WERI-Rb-1 (cell line): Measurements from ENCODE around the gene KSR1.

Experiments
- DNase-seq: peaks from one replicate; pipeline ENCODE4 v3.0.0-alpha.2; 2020
- H3K27ac ChIP-seq: fragments of 250-450 bp; sonication (Bioruptor Pico); 2 replicates; pipeline ENCODE4 v1.5.1; 2020; ENCODE audit warnings: mild to moderate bottlenecking, moderate library complexity
- H3K27me3 ChIP-seq: fragments of 250-450 bp; sonication (Bioruptor Pico); 2 replicates; pipeline ENCODE4 v1.5.1; 2021; ENCODE audit warnings: mild to moderate bottlenecking, low read depth, moderate library complexity; ENCODE audit not compliant: insufficient read depth, severe bottlenecking
- H3K36me3 ChIP-seq: fragments of 250-450 bp; sonication (Bioruptor Pico); 2 replicates; pipeline ENCODE4 v1.5.1; 2020; ENCODE audit warnings: mild to moderate bottlenecking, moderate library complexity
- H3K4me3 ChIP-seq: 2 replicates; pipeline ENCODE4 v1.5.1; 2011; ENCODE audit warnings: low read depth, mild to moderate bottlenecking, control low read depth, low read length
- H3K9me3 ChIP-seq: fragments of 250-450 bp; sonication (Bioruptor Pico); 2 replicates; pipeline ENCODE4 v1.5.1; 2021; ENCODE audit warnings: mild to moderate bottlenecking, moderate library complexity; ENCODE audit not compliant: severe bottlenecking
- TF ChIP-seq, protein P1 (sequence below): IDR thresholded peaks from 2 replicates; pipeline ENCODE4 v1.5.1; 2011; ENCODE audit warnings: low read depth, mild to moderate bottlenecking, control low read depth, inconsistent platforms, low read length

Gene KSR1

DNA sequence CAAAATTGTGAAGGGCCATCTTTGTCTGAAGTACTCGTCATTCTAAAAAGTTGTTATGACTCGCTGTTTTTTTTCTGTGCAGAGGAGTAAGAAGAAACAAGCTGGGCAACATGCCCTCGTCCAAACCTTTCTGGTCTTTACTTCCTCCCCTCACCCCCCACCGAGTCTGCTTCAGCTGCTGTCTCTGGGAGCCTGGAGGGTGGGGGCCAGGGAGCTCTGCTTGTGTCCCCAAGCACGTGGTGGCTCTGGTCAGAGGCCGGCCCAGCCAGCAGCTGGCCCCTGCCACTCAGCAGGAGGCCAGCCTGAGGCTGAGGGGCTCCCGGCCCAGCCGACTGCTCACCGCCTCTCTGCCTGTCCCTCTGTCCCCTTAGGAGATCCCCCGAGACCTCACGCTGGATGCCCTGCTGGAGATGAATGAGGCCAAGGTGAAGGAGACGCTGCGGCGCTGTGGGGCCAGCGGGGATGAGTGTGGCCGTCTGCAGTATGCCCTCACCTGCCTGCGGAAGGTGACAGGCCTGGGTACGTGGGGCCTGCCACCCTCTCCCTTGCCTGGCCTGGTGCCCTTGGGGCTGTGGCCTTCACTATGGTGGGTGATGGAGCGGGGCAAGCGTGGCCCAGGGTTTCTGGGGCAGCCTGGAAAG is 121.0 kb downstream of the KSR1 start:
- Histone ChIP-seq H3K27me3 (no peaks in the 10 kb centered on the region), H3K36me3 (peaks cover 12% of the 10 kb centered on the region), H3K27ac (peak overlapping the region; percentile 93), H3K9me3 (no peaks in the 10 kb centered on the region), H3K4me3 (no peak overlapping the region)
- peak; percentile 76 for DNase-seq
- TF ChIP-seq, protein P1, sequence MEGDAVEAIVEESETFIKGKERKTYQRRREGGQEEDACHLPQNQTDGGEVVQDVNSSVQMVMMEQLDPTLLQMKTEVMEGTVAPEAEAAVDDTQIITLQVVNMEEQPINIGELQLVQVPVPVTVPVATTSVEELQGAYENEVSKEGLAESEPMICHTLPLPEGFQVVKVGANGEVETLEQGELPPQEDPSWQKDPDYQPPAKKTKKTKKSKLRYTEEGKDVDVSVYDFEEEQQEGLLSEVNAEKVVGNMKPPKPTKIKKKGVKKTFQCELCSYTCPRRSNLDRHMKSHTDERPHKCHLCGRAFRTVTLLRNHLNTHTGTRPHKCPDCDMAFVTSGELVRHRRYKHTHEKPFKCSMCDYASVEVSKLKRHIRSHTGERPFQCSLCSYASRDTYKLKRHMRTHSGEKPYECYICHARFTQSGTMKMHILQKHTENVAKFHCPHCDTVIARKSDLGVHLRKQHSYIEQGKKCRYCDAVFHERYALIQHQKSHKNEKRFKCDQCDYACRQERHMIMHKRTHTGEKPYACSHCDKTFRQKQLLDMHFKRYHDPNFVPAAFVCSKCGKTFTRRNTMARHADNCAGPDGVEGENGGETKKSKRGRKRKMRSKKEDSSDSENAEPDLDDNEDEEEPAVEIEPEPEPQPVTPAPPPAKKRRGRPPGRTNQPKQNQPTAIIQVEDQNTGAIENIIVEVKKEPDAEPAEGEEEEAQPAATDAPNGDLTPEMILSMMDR = no peak

DNA sequence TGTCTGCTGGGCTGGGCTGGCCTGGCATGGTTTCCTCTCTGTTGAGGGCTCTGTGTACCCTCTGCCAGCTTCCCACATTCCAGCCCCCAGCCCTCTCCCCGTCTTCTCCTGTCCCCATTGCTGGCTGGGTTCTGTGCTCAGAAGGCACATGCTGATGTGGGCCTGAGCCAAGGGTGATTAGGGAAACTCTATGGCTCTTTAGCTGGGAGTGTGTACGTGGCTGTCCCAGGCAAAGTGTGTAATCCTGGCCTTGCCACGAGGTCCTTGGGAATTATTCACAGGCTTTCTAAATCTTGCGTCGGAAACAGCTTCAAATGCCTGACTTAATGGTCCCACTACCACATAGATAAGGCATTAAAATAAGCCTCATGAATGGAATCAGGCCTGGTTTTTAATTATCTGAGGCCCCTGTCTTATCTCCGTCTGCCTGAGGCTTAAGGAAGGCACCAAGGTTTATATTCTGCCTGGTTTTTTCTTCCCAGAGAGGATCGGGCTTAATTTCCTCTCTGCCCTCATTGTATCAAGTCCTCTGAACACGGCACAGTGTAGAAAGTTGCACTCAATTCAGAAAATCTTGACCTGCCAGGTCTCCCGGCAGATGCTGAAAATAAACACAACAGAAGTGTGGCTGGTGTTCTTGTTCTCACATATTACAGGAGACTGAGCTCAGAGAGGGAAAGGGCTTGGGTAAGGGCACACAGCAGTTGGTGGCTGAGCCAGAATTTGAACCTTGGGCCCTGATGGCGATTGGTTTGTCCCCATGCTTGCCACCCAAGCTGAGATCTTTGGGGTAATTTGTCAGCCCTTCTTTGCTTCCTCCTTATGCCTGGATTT is 121.9 kb downstream of the KSR1 start:
- H3K27me3 ChIP-seq = no peaks in the 10 kb centered on the region
- H3K4me3 ChIP-seq = no peak overlapping the region
- H3K9me3 ChIP-seq = no peaks in the 10 kb centered on the region
- H3K36me3 ChIP-seq = peaks cover 14% of the 10 kb centered on the region
- TF ChIP-seq, protein P1 = no peak
- DNase-seq = peak; percentile 74
- peak overlapping the region; percentile 93 for H3K27ac ChIP-seq

DNA sequence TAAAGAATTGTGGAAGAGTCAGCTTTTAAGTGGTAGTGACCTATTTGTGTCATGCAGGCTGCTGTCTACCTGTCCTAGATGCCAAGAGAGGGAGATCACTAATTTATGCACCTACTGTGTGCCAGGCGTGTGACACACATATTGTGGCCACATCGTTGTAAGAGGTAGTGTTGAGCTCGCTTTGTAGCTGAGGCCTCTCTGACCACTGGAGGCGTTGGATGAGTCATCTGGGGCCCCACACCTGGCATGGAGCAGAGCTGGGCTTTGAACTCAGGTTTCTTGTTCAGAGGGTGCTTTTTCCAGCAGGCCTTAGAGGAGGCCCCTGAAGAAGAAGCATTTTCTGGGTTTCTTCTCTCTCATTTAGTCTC is 122.5 kb downstream of the KSR1 start:
- peak overlapping the region; percentile 93 for H3K27ac ChIP-seq
- TF ChIP-seq, protein P1 = no peak
- no peak for DNase-seq
- H3K36me3 ChIP-seq = peaks cover 20% of the 10 kb centered on the region
- no peak overlapping the region for H3K4me3 ChIP-seq
- no peaks in the 10 kb centered on the region for H3K9me3 ChIP-seq
- H3K27me3 ChIP-seq = no peaks in the 10 kb centered on the region

DNA sequence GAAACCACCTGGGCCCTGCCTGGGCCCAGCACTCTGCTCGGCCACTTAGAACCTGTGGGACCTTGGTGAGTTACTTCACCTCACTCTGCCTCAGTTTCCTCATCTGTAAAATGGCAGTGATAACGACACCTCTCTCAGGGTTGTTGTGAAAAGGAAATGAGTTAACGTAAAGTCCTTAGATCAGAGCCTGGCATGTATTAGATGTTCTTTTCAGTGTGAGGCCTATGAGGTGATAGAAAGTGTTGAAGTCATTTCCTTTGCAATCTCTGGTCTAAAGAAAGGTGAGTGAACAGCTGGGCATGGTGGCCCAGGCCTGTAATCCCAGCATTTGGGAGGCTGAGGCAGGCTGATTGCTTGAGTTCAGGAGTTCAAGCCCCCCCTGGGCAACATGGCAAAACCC is 123.1 kb downstream of the KSR1 start:
- H3K27ac ChIP-seq = no peak overlapping the region
- TF ChIP-seq, protein P1 = no peak
- no peaks in the 10 kb centered on the region for H3K27me3 ChIP-seq
- no peak overlapping the region for H3K4me3 ChIP-seq
- no peaks in the 10 kb centered on the region for H3K9me3 ChIP-seq
- H3K36me3 ChIP-seq = peaks cover 23% of the 10 kb centered on the region
- DNase-seq = no peak

DNA sequence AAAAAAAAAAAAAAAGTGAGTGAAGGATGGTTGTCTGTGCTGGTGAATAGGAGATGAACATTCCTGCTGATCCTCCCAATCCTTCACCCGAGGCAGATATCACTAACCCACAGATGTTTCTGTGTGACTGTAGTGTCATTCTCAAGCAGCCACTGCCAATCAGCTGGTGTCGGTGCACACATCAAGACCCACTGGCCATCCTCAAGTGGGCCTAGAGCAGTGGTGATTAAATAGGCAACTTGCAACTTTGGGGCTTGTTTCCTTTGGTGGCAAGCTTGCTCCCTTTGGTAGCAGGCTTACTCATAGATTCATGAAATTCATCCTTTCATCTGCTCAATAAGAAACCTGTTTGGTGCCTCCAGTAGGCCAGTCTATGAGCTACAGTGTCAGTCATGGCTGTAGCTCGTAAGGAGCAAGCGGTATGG is 123.7 kb downstream of the KSR1 start:
- DNase-seq = no peak
- TF ChIP-seq, protein P1 = no peak
- Histone ChIP-seq H3K27ac (no peak overlapping the region), H3K4me3 (no peak overlapping the region), H3K36me3 (peaks cover 29% of the 10 kb centered on the region), H3K27me3 (no peaks in the 10 kb centered on the region), H3K9me3 (no peaks in the 10 kb centered on the region)
